ENCODE data around the gene CD1D. TPM values are rescaled to one million over a fixed set of nuclear protein-coding genes. Genes with fewer than 3 reads are reported as not detected.
"Not testable (repeated sequence)": the region's sequence is repeated elsewhere in the genome, so short reads cannot be mapped to it uniquely, and the experiment has no call there.

The CD1D gene
- total RNA-seq (2014; rRNA removed; shearing (Covaris generic)), result 0.64 and 2.0 TPM in 2 replicates

DNA sequence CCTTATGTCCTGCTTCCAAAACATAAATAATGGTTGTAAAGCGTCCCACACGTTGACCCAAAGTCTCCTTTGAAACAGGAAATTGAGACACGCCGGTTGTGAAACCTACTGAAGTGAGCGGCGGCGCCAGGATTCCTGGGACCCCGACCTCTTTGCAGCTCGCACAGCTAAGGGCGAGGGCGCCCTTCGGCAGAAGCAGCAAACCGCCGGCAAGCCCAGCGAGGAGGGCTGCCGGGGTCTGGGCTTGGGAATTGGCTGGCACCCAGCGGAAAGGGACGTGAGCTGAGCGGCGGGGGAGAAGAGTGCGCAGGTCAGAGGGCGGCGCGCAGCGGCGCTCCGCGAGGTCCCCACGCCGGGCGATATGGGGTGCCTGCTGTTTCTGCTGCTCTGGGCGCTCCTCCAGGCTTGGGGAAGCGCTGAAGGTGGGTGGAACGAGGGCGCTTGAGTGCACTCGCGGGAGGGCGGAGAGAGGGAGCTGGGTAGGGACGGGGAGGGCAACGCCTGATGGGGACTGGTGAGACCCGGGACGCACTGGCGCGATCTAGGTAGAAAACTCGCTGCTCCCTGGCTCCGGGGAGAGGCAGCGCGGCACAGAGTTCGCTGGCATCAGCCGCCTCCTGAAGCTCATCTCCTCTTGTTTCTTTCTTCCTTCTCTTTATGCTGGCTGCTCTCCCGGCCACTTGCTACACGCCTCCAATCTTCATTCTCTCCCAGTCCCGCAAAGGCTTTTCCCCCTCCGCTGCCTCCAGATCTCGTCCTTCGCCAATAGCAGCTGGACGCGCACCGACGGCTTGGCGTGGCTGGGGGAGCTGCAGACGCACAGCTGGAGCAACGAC lies at the start of gene CD1D:
Gene CD1D (plus strand): TSS at position 155 of the 836 bp plus-strand sequence. CDS start 207 bp downstream, at position 362.
- DNase-seq (ENCODE audit: low spot score), result no peak

DNA sequence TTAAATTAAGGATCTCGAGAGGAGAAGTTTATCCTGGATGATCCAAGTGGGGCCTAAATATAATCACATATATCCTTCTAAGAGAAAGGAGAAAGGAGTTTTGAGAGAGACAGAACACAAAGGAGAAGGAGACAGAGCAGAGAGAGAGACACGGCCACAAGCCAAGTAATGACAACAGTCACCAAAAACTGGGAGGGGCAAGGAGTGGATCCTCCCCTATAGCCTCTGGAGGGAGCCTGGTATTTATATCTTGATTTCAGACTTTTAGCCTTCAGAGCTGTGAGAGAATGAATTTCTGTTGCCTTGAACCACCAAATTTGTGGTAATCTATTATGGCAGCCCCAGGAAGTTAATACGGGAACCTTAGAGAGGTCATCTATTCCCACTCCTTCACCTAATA lies 49.5 kb upstream of the CD1D start:
- no peak for DNase-seq (ENCODE audit: low spot score)

DNA sequence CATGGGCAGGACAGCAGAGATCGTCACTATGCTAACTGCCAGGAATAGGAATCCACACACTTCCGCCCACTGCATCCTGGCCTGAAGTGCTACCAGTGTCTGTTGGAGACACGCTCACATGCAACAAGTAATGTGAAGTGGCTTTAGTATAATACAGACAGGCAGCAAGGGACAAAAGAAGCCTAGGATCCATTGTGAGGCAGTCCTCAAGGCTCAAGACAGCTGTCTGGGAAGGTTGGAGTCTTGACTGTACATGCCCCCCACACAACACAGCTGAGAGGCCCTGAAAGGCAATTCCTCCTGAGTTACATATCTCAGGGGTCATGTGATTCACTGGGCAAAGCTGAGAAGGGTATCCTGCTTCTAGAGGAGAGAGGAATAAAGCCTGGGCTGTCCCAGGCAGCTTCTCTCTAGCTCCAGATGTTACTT lies 39.9 kb upstream of the CD1D start:
- no peak for DNase-seq (ENCODE audit: low spot score)

DNA sequence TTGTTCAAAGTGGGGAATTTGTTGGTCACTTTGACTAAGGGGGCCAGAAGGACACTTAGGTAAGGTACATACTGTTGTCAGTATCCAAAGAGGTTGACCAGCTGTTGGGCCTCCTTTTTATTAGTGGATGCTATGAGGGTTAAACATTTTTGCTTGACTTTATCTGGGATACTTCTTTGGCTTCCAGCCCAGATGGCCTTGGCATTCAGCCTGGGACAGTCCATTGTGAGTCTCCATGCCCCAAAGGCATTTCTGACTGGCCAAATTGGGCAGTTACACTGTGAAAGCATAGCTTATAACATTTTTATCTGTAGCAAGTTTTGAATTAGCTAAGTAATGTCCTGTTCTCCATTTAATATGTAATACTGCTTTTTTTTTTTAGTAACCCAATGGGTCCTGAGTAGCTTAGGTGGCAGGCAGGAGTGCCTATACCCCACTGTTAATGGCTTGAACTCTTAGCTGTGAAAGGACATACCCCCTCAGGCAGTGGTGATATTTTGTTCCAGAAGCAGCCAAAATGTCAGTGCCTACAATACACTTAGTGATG lies 35.4 kb upstream of the CD1D start:
- DNase-seq (ENCODE audit: low spot score), result peak; percentile 65

DNA sequence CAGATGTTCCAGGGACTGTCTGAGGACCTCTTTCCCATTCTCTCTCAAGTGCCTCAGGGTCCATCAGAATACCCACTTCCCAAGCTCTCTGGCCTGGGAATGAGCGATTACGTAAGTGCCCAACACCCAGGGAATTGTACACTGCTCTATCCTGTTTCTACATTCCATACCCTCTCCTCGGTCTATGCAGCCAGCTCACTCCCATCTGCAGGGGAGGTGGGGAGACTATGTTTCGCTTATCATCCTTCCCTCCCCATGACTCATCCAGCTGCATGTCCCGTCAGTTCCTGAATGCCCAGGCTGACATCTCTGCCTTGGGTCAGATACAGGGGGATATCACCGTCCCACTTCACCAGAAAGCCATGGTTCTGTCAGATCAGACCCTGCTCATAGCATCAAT lies 34.5 kb upstream of the CD1D start:
- DNase-seq (ENCODE audit: low spot score), result peak; percentile 73

DNA sequence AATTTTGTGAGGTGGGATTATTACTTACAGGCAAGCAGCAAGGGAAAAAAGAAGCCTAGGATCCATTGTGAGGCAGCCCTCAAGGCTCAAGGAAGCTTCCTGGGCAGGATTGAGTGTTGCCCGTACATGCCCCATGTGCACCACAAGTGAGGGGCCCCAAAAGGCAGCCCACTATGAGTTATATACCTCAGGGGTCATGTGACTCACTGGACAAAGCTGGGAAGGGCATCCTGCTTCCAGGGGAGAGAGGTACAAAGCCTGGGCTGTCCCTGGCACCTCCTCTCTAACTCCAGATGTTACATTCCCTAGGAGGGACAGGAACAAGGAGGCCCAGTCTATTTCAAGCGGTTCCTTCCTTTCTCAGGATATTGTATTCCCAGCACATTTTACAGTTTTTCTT lies 34.0 kb upstream of the CD1D start:
- no peak for DNase-seq (ENCODE audit: low spot score)

GRCh38 chr1:158147401-158147800 lies 33.3 kb upstream of the CD1D start:
- no peak for DNase-seq (ENCODE audit: low spot score)

- DNase-seq (ENCODE audit: low spot score), result no peak
Observed at GRCh38 chr1:158147869-158148268, 32.8 kb upstream of the CD1D start.

DNA sequence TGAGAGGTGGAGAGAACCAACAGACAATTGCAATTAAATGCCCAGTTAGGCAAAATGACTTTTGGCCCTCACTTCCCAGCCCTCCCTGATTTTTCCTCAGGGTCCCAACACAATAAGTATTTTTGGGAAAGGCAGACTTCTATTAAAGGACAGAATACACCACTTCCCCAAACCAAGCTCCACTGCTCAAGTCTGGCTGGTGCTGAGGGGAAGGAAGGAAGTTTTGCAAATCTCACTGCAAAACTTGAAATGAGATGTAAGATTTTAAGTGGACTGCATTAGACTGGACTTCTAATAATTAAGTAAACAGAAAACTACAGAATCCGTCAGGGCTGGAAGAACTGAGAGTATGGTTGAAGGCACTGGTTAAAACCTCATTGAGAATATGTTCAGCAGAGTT lies 32.2 kb upstream of the CD1D start:
- DNase-seq (ENCODE audit: low spot score), result no peak

GRCh38 chr1:158149175-158149574 lies 31.5 kb upstream of the CD1D start:
- no peak for DNase-seq (ENCODE audit: low spot score)

- DNase-seq (ENCODE audit: low spot score), result peak; percentile 92
Observed at GRCh38 chr1:158149577-158150269, 31.0 kb upstream of the CD1D start.

GRCh38 chr1:158150523-158150922 lies 30.2 kb upstream of the CD1D start:
- no peak for DNase-seq (ENCODE audit: low spot score)

DNA sequence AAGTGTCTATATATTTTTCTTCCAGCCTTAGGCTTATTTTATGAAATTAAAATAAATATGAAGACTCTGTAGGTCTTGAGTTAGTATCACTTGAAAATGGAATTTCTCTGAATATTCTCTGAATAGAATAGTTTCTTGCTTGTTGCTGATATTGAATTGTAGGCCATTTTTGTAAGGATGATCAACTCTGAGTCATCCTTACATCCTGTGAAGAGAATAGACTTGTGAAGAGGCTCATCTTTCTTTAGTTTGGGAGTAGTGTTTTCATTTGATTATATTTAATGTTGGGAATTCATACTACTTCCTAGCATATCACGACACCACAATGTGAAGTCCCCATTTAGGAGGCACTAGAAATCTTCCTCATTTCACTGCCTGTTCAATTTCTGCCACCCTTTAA lies 27.5 kb upstream of the CD1D start:
- DNase-seq (ENCODE audit: low spot score), result no peak

DNA sequence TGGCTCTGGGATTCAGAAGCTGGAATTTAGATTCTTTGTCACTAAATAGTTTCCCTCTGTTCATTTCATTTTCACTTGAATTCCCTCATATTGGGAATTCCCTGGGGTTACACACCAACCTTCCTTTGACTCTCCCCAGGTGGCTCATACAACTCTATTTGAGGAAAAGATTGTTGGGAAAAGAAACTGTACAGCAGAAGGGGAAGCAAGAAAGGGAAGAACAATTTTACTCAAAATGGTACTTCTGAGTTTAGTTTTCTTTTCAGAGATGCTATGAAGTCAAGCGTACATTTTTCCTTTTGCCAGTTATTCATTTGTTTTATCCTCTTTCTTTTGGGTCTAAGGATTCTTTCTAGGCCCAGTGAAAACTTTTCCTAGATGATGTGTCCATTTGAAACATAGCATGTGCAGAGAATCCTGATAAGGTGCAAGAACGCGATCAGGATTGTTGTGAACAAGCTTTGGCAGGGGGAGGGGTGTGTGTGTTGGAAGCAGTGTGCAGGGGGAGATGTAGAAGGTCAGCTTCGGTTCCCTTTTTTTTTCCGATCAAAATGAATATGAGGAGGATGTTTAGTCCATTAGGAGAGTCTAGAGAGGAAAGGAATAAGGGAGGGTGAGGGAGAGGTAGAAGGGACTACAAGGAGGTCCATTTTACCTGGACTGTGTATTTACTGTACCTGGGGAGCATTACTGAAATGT lies 26.8 kb upstream of the CD1D start:
- DNase-seq (ENCODE audit: low spot score), result no peak

DNA sequence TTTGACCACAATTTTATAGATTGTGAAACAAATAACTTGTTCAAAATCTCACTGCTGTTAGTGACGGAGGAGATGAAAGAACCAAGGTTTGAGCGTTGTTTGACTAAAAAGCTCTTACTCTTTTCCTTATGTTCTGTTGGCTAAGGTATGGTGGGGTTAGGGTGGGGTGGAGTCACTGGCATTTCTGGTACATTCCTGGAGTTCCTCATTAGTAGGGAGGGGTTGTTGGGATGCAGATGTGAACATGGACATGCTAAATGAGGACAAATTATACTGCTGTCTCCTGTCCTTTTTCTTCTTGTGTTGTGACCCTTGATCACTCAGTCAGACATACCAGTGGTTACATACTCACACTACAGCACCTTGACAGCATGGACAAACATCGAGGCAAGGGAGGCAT lies 26.2 kb upstream of the CD1D start:
- no peak for DNase-seq (ENCODE audit: low spot score)

GRCh38 chr1:158155673-158156072 lies 25.0 kb upstream of the CD1D start:
- no peak for DNase-seq (ENCODE audit: low spot score)

- no peak for DNase-seq (ENCODE audit: low spot score)
Observed at GRCh38 chr1:158159597-158159996, 21.1 kb upstream of the CD1D start.

GRCh38 chr1:158161446-158161845 lies 19.2 kb upstream of the CD1D start:
- DNase-seq (ENCODE audit: low spot score), result no peak

DNA sequence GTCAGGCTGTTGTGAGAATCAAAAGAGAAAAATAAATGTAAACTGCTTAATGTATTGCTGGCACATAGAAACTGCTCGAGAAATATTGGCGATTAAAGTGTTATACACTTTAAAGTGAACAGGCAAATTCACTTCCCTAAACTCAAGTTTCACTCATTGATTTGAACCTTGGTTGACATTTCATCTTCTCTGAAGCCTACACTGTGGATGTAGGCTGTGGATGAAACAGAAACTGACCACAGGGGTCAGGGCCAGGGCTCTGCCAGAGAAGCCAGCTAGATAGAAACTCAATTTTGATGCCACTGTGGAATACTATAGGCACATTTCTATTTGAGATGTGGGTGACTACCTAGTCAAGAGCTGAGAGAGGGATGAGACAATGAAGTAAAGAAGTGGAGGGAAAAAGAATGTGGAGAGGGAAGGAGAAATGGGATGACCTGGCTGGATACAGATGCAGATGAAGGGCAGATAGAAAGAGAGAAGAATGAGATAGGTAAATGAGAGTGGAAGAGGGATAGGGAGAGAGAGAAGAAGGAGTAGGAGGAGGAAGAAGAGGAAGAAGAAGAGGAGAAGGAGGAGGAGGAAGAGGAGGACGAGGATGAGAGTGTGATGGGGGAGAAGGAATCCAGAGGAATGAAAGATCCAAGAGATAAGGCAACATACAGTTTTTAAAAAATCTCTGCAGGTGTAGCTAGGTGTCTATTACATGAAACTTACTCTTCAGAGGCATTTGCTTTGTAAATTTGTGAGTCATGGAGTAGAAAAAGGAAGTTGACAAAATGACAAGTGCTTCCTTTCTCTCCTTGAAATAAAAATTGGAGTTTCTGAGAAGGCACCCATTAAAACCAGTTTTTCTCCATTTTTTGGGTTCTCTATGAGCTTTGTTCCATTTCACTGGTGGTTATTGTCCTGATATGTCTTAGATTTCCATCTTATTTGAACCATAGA lies 17.4 kb upstream of the CD1D start:
- no peak for DNase-seq (ENCODE audit: low spot score)

- no peak for DNase-seq (ENCODE audit: low spot score)
Observed at GRCh38 chr1:158169105-158169504, 11.6 kb upstream of the CD1D start.

DNA sequence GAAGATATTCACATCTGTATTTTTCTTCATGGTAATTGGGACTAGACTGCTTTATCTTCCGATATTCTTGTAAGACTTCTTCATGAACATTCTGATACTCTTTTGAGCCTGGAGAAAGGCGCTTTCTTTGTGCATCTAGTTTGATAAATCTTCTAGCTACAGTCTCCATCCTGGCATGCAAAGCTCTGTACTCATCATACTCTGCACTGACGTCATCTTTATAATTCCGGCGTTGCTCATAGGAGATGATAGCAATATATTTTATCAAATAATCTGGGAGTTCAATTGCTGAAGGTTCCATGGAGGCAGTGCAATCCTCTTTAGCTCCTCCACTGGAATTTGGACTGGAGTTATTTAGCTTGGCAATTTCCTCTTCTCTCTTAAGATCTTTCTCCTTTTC lies 4.8 kb upstream of the CD1D start:
- DNase-seq (ENCODE audit: low spot score), result not testable (repeated sequence)
